IMR-90 (cell line): ENCODE measurements around the gene NCOA5. TPM values are rescaled to one million over a fixed set of nuclear protein-coding genes. Genes with fewer than 3 reads are reported as not detected.

Experiments used
- ATAC-seq: fragments of 200-7000 bp; cut with Tn5 transposase; 2 replicates; pipeline ENCODE4 v1.9.1; 2020; ENCODE audit warnings: low read depth, mild to moderate bottlenecking, moderate library complexity
- BruUV-seq: library from RNA; stranded (reverse); fragments of 400-500 nt; replicated peaks from 2 replicates; lab custom pipeline; 2021; lab: Mats Ljungman, UMichigan
- CTCF ChIA-PET: fragments of 300-600 bp; formaldehyde crosslinking; extraction: SDS; loops from one replicate; lab custom pipeline; 2021; ENCODE audit warnings: antibody characterized with exemption; lab: Yijun Ruan, JAX
- POLR2A ChIA-PET: fragments of 300-600 bp; sonication (Branson Sonifier 250); formaldehyde crosslinking; loops from one replicate; lab custom pipeline; 2022; ENCODE audit warnings: antibody characterized with exemption; ENCODE audit not compliant: unreplicated experiment; lab: Charles Lee
- DNase-seq: peaks from one replicate; pipeline ENCODE4 v3.0.0; 2013
- H2AFZ ChIP-seq: replicated peaks from 2 replicates; pipeline ENCODE3; 2013; ENCODE audit warnings: low read length, mild to moderate bottlenecking; ENCODE audit not compliant: poor library complexity
- H2AK5ac ChIP-seq: 2 replicates; pipeline ENCODE4 v1.6.1; 2013; ENCODE audit warnings: low read depth, low read length, inconsistent platforms
- H2AK9ac ChIP-seq: replicated peaks from 2 replicates; pipeline ENCODE3; 2013; ENCODE audit warnings: mild to moderate bottlenecking, low read depth, low read length, moderate library complexity; ENCODE audit not compliant: poor library complexity
- H2BK120ac ChIP-seq: 2 replicates; pipeline ENCODE4 v1.6.1; 2013; ENCODE audit warnings: low read depth, low read length, inconsistent platforms
- H2BK15ac ChIP-seq: 3 replicates; pipeline ENCODE4 v1.6.1; 2013; ENCODE audit warnings: low read depth, low read length, inconsistent platforms
- H2BK20ac ChIP-seq: 2 replicates; pipeline ENCODE4 v1.6.1; 2013; ENCODE audit warnings: low read depth, mild to moderate bottlenecking, inconsistent platforms, low read length, moderate library complexity
- H2BK5ac ChIP-seq: 2 replicates; pipeline ENCODE4 v1.6.1; 2013; ENCODE audit warnings: mild to moderate bottlenecking, low read depth, low read length, inconsistent platforms; ENCODE audit not compliant: poor library complexity, severe bottlenecking
- H3K14ac ChIP-seq: replicated peaks from 2 replicates; pipeline ENCODE4 v1.6.1; 2013; ENCODE audit warnings: low read depth, low read length, inconsistent platforms
- H3K18ac ChIP-seq: 2 replicates; pipeline ENCODE4 v1.6.1; 2013; ENCODE audit warnings: low read depth, low read length, control low read depth
- H3K23ac ChIP-seq: 2 replicates; pipeline ENCODE4 v1.6.1; 2013; ENCODE audit warnings: low read depth, low read length, inconsistent platforms
- H3K27ac ChIP-seq: 2 replicates; pipeline ENCODE4 v1.5.1; 2013; ENCODE audit warnings: mild to moderate bottlenecking, control low read depth, low read length; ENCODE audit not compliant: insufficient read depth
- H3K27me3 ChIP-seq: 2 replicates; pipeline ENCODE4 v1.6.1; 2013; ENCODE audit warnings: low read length; ENCODE audit not compliant: control insufficient read depth, insufficient read depth
- H3K36me3 ChIP-seq: 2 replicates; pipeline ENCODE4 v1.6.1; 2013; ENCODE audit warnings: low read length, mixed read lengths; ENCODE audit not compliant: control insufficient read depth, insufficient read depth
- H3K4ac ChIP-seq: 2 replicates; pipeline ENCODE4 v1.6.1; 2013; ENCODE audit warnings: low read depth, low read length, inconsistent platforms
- H3K4me1 ChIP-seq: 2 replicates; pipeline ENCODE4 v1.6.1; 2013; ENCODE audit warnings: low read length, mixed read lengths; ENCODE audit not compliant: control insufficient read depth, insufficient read depth
- H3K4me2 ChIP-seq: 2 replicates; pipeline ENCODE4 v1.6.1; 2013; ENCODE audit warnings: low read depth, mild to moderate bottlenecking, control low read depth, low read length, moderate library complexity
- H3K4me3 ChIP-seq: 2 replicates; pipeline ENCODE4 v1.5.1; 2013; ENCODE audit warnings: low read depth, mild to moderate bottlenecking, control low read depth, low read length, moderate library complexity; ENCODE audit not compliant: insufficient read depth
- H3K56ac ChIP-seq: 2 replicates; pipeline ENCODE4 v1.6.1; 2013; ENCODE audit warnings: low read length, inconsistent platforms; ENCODE audit not compliant: insufficient read depth; ENCODE audit errors: extremely low read depth
- H3K79me1 ChIP-seq, 2 experiments: 2 replicates each; pipeline ENCODE4 v1.6.1; 2013; ENCODE audit warnings: low read length in 2 of 2, inconsistent platforms in 1 of 2, low read depth in 1 of 2
- H3K9ac ChIP-seq: 2 replicates; pipeline ENCODE4 v1.6.1; 2013; ENCODE audit warnings: low read depth, low read length, control low read depth
- H3K9me1 ChIP-seq: 2 replicates; pipeline ENCODE4 v1.6.1; 2013; ENCODE audit warnings: low read length, inconsistent platforms; ENCODE audit not compliant: insufficient read depth
- H3K9me3 ChIP-seq: 2 replicates; pipeline ENCODE4 v1.6.1; 2013; ENCODE audit warnings: low read length; ENCODE audit not compliant: control insufficient read depth, insufficient read depth
- H4K20me1 ChIP-seq: 2 replicates; pipeline ENCODE4 v1.6.1; 2013; ENCODE audit warnings: low read length, inconsistent platforms; ENCODE audit not compliant: insufficient read depth
- H4K5ac ChIP-seq: 2 replicates; pipeline ENCODE4 v1.6.1; 2013; ENCODE audit warnings: mild to moderate bottlenecking, low read depth, low read length, control low read depth
- H4K8ac ChIP-seq, 2 experiments: 2 replicates each; pipeline ENCODE4 v1.6.1; 2013; ENCODE audit warnings: low read depth in 2 of 2, low read length in 2 of 2, control low read depth in 1 of 2, inconsistent platforms in 1 of 2
- H4K91ac ChIP-seq: 2 replicates; pipeline ENCODE4 v1.6.1; 2013; ENCODE audit warnings: low read depth, low read length, inconsistent platforms; ENCODE audit not compliant: insufficient read depth
- BHLHE40 ChIP-seq: fragments of 150-350 bp; IDR thresholded peaks from 2 replicates; pipeline ENCODE4 v1.6.1; 2016; ENCODE audit warnings: mild to moderate bottlenecking, low read depth, low read length
- CEBPB ChIP-seq: IDR thresholded peaks from 2 replicates; pipeline ENCODE4 v1.6.1; 2012; ENCODE audit warnings: low read depth, low read length, improper control_type of control experiment
- CHD1 ChIP-seq: IDR thresholded peaks from 2 replicates; pipeline ENCODE4 v1.6.1; 2012; ENCODE audit warnings: low read depth, low read length, improper control_type of control experiment
- CTCF ChIP-seq: conservative IDR thresholded peaks from 2 replicates; pipeline ENCODE4 v1.5.1; 2012; ENCODE audit warnings: mild to moderate bottlenecking, low read depth, low read length, improper control_type of control experiment
- FOS ChIP-seq: fragments of 150-350 bp; IDR thresholded peaks from 2 replicates; pipeline ENCODE4 v1.6.1; 2016; ENCODE audit warnings: low read depth, low read length
- MAZ ChIP-seq: IDR thresholded peaks from 2 replicates; pipeline ENCODE4 v1.6.1; 2012; ENCODE audit warnings: low read depth, mild to moderate bottlenecking, low read length, improper control_type of control experiment, moderate library complexity, borderline replicate concordance
- MXI1 ChIP-seq: IDR thresholded peaks from 2 replicates; pipeline ENCODE4 v1.6.1; 2012; ENCODE audit warnings: low read depth, mild to moderate bottlenecking, low read length, moderate library complexity, borderline replicate concordance
- NFE2L2 ChIP-seq: fragments of 150-350 bp; IDR thresholded peaks from 2 replicates; pipeline ENCODE4 v1.6.1; 2016; ENCODE audit warnings: low read depth, mild to moderate bottlenecking, low read length
- POLR2A ChIP-seq: IDR thresholded peaks from 2 replicates; pipeline ENCODE4 v1.6.1; 2012; ENCODE audit warnings: mild to moderate bottlenecking, low read depth, low read length
- RAD21 ChIP-seq: IDR thresholded peaks from 2 replicates; pipeline ENCODE4 v1.6.1; 2012; ENCODE audit warnings: low read length, improper control_type of control experiment
- RCOR1 ChIP-seq: IDR thresholded peaks from 2 replicates; pipeline ENCODE4 v1.6.1; 2012; ENCODE audit warnings: mild to moderate bottlenecking, low read length, improper control_type of control experiment; ENCODE audit not compliant: insufficient replicate concordance
- RFX5 ChIP-seq: IDR thresholded peaks from 2 replicates; pipeline ENCODE4 v1.8.0; 2012; ENCODE audit warnings: low read depth, mild to moderate bottlenecking, low read length, moderate library complexity
- SMC3 ChIP-seq: fragments of 150-350 bp; IDR thresholded peaks from 2 replicates; pipeline ENCODE4 v1.6.1; 2016; ENCODE audit warnings: low read depth, mild to moderate bottlenecking, antibody characterized with exemption, low read length, moderate library complexity
- WGBS, 2 experiments: methylation state at CpG; one replicate each; pipeline versions ENCODE4 v1.1.5 to v1.1.7; 2013; ENCODE audit warnings: missing lambda C conversion rate in 2 of 2; ENCODE audit not compliant: insufficient read length in 1 of 2; ENCODE audit errors: extremely low coverage in 2 of 2; 5-methylcytosine and 5-hydroxymethylcytosine counted together
- dilution Hi-C: fragments of 300-500 bp; cut with HindIII; formaldehyde crosslinking; loops from one replicate; pipeline ENCODE4 v1.14.3; 2018; ENCODE audit warnings: low sequenced_read_pairs; ENCODE audit not compliant: unreplicated experiment
- in situ Hi-C: fragments of 300-500 bp; cut with MboI; formaldehyde crosslinking; loops from 3 replicates; pipeline ENCODE4 v1.14.3; 2019; ENCODE audit warnings: low sequenced_read_pairs, inconsistent platforms, mixed read lengths
- intact Hi-C: fragments of 100-400 bp; cut with micrococcal nuclease; formaldehyde crosslinking; loops from 2 replicates; pipeline ENCODE4 v1.10.0; 2022
- polyA plus RNA-seq, 3 experiments: library from polyadenylated mRNA; depleted of rRNA; stranded (reverse); fragments of >200 nt; gene quantifications; 2 replicates each; pipeline ENCODE4 v1.2.3, GENCODE V29; 2012; ENCODE audit warnings: low replicate concordance in 1 of 3
- total RNA-seq: library from RNA; depleted of rRNA; stranded (reverse); fragments of >200 nt; gene quantifications from 2 replicates; pipeline ENCODE4 v1.2.3, GENCODE V29; 2012

Gene NCOA5
- total and polyA plus RNA-seq, 2 of the 4 experiments (the other 2 are of a cell fraction): 17.4 to 20.6 TPM

GRCh38 chr20:46021361-46022359, 68.1 kb downstream of the NCOA5 start (continued):
- TF ChIP-seq RFX5: no peak
- no peak for TF ChIP-seq MXI1

GRCh38 chr20:46020555-46020954, 69.2 kb downstream of the NCOA5 start:
- Histone ChIP-seq H3K4me2 (no peak overlapping the region), H2BK20ac (no peak overlapping the region), H4K20me1 (no peaks in the 10 kb centered on the region; the same call in 1 of the 2 replicates), H2BK15ac (no peak overlapping the region), H2AK9ac (no peak overlapping the region), H2BK5ac (no peak overlapping the region), H3K4me3 (no peak overlapping the region), H3K9me1 (no peaks in the 10 kb centered on the region), H3K4me1 (no peaks in the 10 kb centered on the region), H3K18ac (no peak overlapping the region), H3K14ac (no peak overlapping the region), H3K23ac (no peak overlapping the region), H3K4ac (no peak overlapping the region), H3K9me3 (no peaks in the 10 kb centered on the region), H2AFZ (no peak overlapping the region), H2BK120ac (no peak overlapping the region), H3K36me3 (no peaks in the 10 kb centered on the region), H3K9ac (no peak overlapping the region), H4K5ac (no peak overlapping the region), H3K27me3 (peaks cover 39% of the 10 kb centered on the region), H4K91ac (no peak overlapping the region), H2AK5ac (no peak overlapping the region), H3K56ac (no peak overlapping the region), H3K79me1 (no peaks in the 10 kb centered on the region), H3K27ac (no peak overlapping the region), H4K8ac (no peak overlapping the region)
- intact Hi-C loops (loop anchor here (5.0 kb wide), 2 partner anchors 37 to 67 kb away; partner anchors contain the start of gene NCOA5), in situ Hi-C loops (no loop called here), dilution Hi-C loops (no loop called here)
- ChIA-PET POLR2A (no interaction called here), CTCF (no interaction called here)
- no peak for TF ChIP-seq SMC3
- TF ChIP-seq RCOR1: no peak
- TF ChIP-seq POLR2A: no peak
- TF ChIP-seq RAD21: no peak
- TF ChIP-seq CEBPB: no peak
- no peak for TF ChIP-seq FOS
- no peak for TF ChIP-seq MXI1
- no peak for TF ChIP-seq CTCF
- no peak for TF ChIP-seq CHD1
- TF ChIP-seq BHLHE40: no peak
- no peak for TF ChIP-seq MAZ
- TF ChIP-seq NFE2L2: no peak
- WGBS, 2 experiments: 94% methylated on average over 2 of the region's 4 CpGs; no CpG with 5 or more reads in 1 of the 2 experiments
- BruUV-seq: no TSS peak
- no peak for ATAC-seq
- no peak for DNase-seq
